A204.1 (cell line): ENCODE data around the gene IGSF21.

Source experiments
- FAIRE-seq: peaks from 2 replicates; lab custom pipeline; 2012; peaks lifted over from hg19 to GRCh38; lab: Jason Lieb, UNC

The IGSF21 gene

GRCh38 chr1:18119771-18120377, 12.3 kb downstream of the IGSF21 start:
- FAIRE-seq: no peak

GRCh38 chr1:18120638-18121037, 13.0 kb downstream of the IGSF21 start:
- FAIRE-seq: no peak

GRCh38 chr1:18121072-18121820, 13.6 kb downstream of the IGSF21 start:
- FAIRE-seq: no peak

- FAIRE-seq: no peak
These were observed 15.9 kb downstream of the IGSF21 start for GRCh38 chr1:18123467-18123992.

GRCh38 chr1:18124977-18125376, 17.4 kb downstream of the IGSF21 start:
- FAIRE-seq: no peak

GRCh38 chr1:18126616-18127015, 19.0 kb downstream of the IGSF21 start:
- FAIRE-seq: no peak

- no peak for FAIRE-seq
These were observed 20.7 kb downstream of the IGSF21 start for GRCh38 chr1:18128298-18128697.

- no peak for FAIRE-seq
These were observed 22.8 kb downstream of the IGSF21 start for GRCh38 chr1:18130356-18130755.

- no peak for FAIRE-seq
These were observed 24.6 kb downstream of the IGSF21 start for GRCh38 chr1:18132022-18132710.

- no peak for FAIRE-seq
These were observed 25.3 kb downstream of the IGSF21 start for GRCh38 chr1:18132711-18133541.

- no peak for FAIRE-seq
These were observed 26.9 kb downstream of the IGSF21 start for GRCh38 chr1:18134324-18135046.

- FAIRE-seq: no peak
These were observed 30.3 kb downstream of the IGSF21 start for GRCh38 chr1:18137759-18138345.

GRCh38 chr1:18139198-18139981, 31.8 kb downstream of the IGSF21 start:
- FAIRE-seq: no peak

GRCh38 chr1:18140411-18140810, 32.8 kb downstream of the IGSF21 start:
- FAIRE-seq: no peak

GRCh38 chr1:18141661-18142060, 34.1 kb downstream of the IGSF21 start:
- no peak for FAIRE-seq

- no peak for FAIRE-seq
These were observed 34.9 kb downstream of the IGSF21 start for GRCh38 chr1:18142471-18142870.

GRCh38 chr1:18142969-18143368, 35.4 kb downstream of the IGSF21 start:
- no peak for FAIRE-seq

GRCh38 chr1:18144062-18144461, 36.5 kb downstream of the IGSF21 start:
- FAIRE-seq: no peak

GRCh38 chr1:18144916-18145647, 37.5 kb downstream of the IGSF21 start:
- no peak for FAIRE-seq
